ENCODE results near the gene NEAT1.

Gene NEAT1

DNA sequence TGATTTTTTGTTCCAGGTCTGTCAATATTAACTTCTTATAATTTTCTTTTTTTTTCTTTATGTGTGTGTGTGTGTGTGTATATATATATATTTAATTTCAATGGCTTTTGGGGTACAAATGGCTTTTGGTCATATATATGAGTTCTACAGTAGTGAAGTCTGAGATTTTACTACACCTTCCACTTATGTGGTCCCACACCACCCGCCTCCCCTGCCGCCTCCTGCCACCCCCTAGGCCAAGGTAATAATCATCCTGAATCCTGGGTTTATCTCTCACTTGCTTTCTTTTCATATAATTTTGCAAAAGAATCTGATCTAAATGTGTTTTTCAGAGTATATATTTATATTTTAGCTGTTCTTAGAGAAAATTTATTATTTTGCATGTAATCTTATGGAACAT lies 11.1 kb downstream of the NEAT1 start:
- H3K4me3 ChIP-seq (ENCODE audit: low read depth, low read length) = no peak overlapping the region

DNA sequence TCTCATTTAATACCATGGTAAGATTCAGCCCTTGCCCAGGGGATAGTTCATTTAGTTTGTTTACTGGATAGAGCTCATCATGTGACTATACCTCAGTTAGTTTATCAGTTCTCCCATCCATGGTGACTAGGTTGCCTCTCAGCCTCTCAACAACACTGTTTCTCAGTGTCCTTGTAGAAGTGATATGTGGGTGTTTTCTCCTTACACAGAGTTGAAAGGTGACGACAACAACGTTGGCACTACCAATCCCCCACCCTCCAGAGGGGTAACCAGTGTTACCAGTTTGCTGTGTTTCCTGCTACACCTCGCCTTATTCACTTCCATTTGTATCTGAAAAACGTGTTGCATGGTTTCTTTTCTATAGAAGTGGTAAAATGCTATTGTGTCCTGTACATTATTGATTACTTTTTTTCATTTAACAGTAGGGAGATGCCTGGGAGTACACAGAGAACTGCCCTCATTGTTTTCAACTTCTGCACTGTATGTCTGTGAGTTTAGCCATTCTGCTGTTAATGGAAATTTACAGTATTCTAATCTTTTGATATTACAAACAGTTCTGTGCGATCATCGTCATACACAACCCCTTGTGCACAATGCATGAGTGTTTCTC lies 11.6 kb downstream of the NEAT1 start:
- no peak overlapping the region for H3K4me3 ChIP-seq (ENCODE audit: low read depth, low read length)

DNA sequence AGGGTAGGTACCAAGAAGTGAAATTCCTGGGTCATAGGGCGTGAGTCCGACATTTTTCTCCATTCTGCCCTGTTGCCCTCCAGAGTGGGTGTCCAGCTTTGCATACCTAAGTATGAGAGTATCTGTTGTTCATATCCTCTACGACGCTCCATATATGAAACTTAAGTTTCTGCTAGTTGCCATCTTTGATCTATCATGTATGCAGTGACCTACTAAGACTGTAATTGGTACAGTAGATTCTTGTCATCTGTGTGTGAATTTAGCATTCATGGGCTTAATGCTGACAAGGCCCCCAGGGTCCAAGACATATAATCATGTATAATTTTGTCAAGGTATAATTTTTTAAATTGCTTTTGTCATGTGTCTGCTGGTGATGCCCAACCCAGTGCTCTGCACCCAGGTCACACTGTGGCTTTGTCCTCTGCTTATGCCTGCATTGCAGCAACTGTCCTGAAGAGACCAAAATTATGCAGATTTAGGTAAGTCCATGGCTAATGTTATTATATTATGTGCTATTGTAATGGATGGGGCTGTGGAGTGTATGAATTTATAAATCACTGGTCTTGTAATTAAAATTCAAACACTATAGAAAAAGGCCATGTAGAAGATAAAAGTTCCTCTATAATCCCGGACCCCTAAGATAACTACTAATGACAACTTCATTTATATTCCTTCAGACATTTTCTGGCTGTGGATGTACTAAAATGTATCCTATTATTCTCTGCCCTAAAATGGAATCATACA lies 12.2 kb downstream of the NEAT1 start:
- H3K4me3 ChIP-seq (ENCODE audit: low read depth, low read length) = no peak overlapping the region

DNA sequence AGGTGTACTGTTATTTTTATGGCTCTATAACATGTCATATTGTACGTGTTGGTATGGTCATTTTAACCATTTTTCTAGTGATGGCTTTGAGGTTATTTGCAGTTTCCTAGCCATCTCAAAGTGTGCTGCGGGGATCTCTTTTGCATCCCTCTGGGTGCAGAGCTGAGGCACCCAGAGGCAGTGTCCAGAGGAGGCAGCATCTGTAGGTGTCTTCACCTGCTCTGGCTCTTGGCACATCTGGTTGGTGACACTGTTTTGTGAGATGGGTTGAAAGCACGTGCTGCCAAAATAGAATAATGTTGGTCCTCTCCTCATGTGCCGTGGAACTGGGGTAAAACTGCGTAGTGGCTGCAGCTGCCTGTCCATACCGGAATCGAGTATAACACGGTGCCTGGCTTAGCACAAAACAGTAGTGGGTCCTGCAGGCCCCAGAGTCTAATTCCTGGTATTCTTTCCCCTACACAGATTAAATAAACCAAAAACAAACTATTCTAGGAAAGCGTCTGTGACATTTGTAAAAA lies 12.9 kb downstream of the NEAT1 start:
- no peak overlapping the region for H3K4me3 ChIP-seq (ENCODE audit: low read depth, low read length)

DNA sequence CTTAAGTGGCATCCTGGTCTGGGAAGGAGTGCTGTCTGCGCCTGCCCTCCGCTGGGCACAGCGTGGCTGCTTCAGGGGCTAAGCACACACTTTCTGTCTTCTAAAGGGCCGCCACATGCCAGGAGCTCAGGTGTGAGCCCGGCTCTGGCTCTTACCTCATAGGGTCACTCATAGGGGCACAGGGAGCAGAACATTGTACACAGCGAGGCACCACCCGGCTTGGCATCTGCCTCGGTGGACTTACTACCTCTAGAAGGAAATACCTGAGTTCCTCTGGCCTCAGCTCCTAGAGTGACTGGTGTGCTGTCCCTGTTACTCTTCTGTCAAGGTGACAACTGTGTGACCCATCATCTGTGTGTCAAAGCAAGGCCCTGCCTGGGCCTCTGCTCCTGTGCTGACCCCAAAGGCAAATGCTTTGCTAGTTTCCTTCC lies 13.4 kb downstream of the NEAT1 start:
- no peak overlapping the region for H3K4me3 ChIP-seq (ENCODE audit: low read depth, low read length)

DNA sequence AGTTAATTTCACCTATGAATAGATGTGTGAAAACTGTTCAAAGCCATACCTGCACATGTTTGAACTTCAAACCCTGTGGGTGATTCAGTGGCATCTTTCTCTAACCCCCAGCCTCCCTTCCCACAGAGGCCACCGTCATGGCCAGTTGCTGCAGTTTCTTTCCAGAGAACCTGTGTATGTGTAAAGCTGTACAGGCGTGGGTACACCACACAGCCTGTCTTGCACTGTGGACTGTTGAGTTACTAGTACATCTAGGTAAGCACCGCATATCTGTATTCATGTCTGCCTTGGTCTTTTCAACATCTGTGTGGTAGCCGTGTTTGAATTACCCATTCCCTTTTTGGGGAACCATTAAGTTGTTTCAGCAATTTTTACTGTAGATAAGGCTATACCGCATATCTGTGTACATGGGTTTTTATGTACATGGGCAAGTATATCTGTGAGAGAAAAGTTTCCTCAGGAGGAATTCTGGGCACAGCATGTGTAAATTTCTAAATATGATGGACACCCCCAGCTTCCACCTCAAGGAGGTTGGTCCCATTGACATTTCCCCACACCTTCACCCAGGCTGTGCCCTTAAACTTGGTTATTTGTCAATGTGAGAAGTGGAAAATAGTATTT lies 13.9 kb downstream of the NEAT1 start:
- H3K4me3 ChIP-seq (ENCODE audit: low read depth, low read length) = no peak overlapping the region

DNA sequence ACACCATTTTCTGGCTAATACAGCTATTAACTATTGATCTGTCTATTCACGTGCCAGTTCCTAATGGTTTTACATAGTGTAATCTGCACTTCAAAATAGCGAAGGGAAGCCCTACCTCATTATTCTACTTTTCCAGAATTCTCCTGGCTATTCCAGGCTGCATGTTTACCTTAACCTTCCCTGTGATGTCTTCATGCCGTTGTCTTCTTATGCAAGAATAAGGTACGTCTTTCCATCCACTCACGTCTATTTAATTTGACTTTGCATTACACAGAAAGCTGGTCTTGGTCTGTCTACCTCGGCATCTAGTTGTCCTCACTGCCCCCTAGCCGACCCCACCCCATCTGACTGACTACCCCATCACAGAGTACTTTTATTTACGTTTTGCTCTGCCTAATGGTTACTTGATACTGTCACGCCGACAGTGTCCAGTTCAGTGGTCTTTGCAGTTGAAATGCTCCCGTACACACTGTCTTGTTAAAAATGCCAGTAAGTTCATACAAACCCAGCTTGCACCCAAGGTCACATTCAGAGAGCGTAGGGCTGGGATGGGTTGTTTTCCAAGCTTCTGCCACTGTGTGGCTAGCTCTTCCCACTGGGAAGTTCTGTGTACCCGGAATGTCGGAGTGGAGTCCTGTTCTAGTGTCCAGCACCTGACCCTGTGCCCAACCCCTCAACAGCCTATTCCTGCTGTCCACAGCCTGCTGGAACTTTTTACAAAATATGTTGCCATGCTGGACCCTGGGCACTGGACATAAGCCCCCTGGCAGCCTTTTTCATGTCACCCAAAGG lies 15.0 kb downstream of the NEAT1 start:
- no peak overlapping the region for H3K4me3 ChIP-seq (ENCODE audit: low read depth, low read length)

DNA sequence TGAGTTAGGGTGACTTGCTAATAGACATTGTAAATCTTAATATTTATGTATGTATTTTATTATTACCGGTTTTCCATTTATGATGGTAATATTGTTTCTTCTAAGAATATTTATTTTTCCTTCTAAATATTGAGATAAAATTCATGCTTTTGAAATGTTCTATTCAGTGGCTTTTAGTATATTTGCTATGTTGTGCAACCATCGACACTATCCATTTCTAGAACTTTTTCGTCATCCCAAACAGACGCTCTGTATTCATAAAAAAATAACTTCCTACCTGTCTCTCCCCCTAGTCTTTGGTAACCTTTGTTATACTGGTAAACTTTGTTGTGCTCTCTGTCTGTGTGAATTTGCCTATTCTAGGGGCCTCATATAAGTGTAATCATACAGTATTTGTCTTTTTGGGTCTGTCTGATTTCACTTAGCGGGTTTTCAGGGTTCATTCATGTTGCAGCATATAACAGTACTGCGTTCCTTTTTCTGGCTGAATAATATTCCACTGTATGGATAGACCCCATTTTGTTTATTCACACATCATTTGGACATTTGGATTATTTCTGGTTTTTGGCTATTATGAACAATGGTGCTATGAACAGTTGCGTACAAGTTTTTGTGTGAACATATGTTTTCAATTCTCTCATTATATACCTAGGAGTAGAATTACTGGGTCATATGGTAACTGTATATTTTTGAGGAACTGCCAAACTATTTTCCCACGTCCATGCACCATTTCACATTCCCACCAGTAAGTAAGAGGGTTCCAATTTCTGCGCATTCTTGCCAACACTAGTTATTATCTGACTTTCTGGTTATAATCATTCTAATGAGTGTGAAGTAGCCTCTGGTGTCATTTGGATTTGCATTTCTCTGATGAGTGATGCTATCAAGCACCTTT lies 15.9 kb downstream of the NEAT1 start:
- H3K4me3 ChIP-seq (ENCODE audit: low read depth, low read length) = no peak overlapping the region

DNA sequence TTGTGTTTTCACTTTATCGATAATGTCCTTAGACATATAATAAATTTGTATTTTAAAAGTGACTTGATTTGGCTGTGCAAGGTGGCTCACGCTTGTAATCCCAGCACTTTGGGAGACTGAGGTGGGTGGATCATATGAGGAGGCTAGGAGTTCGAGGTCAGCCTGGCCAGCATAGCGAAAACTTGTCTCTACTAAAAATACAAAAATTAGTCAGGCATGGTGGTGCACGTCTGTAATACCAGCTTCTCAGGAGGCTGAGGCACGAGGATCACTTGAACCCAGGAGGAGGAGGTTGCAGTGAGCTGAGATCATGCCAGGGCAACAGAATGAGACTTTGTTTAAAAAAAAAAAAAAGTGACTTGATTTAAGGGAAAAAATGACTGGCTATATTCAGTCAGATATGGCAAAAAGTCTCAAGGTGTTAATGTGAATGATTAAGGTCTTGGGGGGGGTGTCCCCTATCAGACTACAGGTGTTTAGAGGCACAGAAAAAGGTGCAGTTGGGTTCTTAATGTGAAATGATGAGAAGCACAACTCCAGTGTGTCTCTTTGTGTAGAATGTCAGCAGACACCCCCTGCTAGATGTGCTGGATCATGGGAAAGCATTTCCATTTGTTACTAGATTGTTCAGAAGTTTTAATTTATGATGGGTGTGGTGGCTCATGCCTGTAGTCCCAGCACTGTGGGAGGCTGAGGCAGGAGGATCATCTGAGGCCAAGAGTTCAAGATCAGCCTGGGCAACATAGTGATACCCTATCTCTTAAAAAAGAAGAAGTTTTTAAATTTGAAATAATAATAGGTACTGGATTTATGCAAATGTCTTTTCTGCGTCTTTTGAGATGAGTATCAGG lies 17.0 kb downstream of the NEAT1 start:
- H3K4me3 ChIP-seq (ENCODE audit: low read depth, low read length) = no peak overlapping the region

DNA sequence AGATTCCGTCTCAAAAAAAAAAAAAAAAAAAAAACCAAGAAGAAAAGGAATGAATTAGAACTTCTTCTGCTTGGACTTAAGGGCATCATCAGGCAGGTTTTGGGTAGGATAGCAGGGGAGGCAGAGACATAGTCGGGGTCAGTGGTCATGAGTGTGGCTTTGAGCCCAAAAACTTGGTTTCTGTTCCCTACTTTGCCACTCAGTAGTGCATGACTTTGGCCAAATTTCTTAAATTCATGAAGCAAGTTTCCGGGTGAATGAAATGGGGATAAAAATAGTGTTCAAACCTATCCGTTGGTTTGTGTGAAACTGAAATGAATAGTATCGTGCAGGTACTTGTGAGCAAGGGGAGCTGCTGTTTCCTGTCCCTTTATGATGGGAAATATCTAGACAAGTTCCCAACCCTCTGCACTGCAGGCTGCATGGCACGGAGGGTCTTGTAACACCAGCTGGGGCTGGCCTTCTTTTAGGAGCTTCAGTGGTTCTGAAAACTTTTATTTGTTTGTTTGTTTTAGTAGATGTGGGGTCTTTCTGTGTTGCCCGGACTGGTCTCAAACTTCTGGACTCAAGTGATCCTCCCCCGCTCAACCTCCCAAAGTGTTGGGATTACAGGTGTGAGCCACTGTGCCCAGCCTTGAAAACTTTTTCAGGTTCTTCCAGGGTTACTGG lies 18.4 kb downstream of the NEAT1 start:
- no peak overlapping the region for H3K4me3 ChIP-seq (ENCODE audit: low read depth, low read length)

DNA sequence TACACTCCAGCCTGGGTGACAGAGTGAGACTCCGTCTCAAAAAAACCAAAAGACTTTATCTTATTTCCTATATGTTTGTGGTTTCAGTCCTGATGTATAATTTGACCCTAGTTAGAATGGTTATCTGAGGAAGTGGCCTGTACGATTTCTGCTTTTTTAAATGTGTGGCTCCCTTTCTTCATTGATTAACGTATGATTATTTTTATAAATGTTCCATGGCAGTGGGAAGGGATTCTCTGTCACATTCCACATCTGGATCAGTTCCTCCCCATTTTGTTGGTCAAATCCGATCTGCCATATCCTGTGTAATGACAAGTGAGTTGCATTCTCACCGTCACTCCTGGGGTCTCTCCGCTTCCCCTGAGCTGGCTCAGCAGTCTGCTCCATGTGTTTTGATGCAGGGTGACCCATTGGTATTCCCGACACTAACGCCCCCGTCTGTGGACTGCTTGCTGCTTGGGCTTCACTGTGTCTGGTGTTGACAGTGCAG lies 20.3 kb downstream of the NEAT1 start:
- H3K4me3 ChIP-seq (ENCODE audit: low read depth, low read length) = no peak overlapping the region

DNA sequence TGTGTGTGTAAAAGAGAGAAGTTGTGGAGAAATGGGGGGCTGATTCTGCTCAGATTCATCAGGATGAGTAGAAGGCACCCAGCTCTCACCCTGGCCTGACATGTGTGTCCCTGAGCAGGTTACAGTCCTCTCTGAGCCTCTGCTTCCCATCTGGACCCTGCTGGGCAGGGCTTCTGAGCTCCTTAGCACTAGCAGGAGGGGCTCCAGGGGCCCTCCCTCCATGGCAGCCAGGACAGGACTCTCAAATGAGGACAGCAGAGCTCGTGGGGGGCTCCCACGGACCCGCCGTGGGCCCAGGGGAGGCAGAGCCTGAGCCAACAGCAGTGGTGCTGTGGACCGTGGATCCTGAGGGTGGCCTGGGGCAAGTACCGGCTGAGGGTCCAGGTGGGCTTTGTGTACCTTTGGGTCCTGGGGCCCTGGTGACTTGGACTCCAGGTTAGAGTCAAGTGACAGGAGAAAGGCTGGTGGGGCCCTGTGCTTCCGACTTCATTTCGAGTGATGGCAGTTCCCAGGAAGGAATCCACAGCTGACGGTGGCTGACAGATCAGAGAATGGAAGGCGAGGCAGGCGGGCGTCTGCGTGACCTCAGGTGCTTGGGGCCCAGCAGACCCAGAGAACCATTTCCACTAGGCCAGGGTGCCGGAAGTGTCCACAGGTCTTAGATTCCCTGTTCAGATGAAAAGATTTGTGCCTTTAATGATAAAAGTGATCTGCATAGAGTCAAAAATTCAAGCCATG lies 21.9 kb downstream of the NEAT1 start:
- H3K4me3 ChIP-seq (ENCODE audit: low read depth, low read length) = no peak overlapping the region

DNA sequence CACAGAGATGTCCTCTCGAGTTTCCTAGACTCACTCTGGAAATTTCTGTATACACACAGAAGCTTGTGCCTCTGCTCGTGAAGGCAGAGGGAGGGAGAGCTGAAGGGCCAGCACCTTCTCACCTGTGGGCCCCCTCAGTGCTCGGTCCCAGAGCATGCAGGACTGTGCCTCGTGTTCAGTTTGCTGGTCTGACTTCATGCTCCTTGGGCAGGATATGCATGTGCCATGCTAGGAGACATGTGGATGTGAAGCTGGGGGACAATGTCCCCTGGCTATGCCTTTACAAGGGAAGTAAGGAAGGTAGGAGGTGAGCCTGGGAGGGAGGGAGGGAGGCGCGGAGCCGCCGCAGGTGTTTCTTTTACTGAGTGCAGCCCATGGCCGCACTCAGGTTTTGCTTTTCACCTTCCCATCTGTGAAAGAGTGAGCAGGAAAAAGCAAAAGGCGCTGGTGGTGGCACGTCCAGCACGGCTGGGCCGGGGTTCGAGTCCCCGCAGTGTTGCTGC lies 22.6 kb downstream of the NEAT1 start:
- no peak overlapping the region for H3K4me3 ChIP-seq (ENCODE audit: low read depth, low read length)

DNA sequence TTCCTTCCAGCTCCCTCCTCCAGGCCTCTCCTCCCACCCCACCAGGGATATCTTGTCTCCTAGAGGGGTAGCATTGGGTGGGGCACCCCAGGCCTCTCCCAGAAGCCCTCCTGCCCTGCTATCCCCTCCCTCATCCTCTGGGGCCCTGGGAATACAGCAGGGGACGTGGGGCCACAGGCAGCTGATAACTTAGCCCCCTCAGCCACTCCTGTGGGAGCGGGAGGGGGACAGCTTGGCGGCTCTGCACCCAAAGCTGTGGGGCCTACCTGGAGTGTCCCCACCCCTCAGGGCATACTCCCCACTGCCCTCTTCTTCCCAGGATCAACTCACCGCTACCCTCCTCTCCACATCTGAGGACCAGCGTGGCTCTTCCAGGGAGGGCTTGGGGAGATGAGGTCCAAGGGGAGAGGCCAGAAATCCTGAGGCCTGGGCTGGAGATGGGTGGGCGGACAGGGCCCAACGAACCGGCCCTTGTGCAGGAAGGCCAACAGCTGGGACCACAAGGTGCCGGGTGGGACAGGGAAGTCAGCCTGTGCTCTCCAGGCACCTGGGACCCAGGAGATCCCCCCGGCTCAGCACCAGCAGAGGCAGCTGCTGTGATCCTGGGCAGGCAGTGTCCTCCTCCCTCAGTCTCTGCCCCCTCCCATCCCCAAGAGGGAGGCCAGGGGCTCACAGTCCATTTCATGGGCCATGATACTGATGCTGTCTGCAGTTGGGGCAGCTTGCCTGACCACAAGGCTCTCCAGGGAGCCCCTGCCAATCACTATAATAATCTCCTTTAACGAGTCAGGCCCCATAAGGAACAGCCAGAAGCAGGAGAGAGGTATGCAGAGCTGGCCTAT lies 23.2 kb downstream of the NEAT1 start:
- H3K4me3 ChIP-seq (ENCODE audit: low read depth, low read length) = no peak overlapping the region

DNA sequence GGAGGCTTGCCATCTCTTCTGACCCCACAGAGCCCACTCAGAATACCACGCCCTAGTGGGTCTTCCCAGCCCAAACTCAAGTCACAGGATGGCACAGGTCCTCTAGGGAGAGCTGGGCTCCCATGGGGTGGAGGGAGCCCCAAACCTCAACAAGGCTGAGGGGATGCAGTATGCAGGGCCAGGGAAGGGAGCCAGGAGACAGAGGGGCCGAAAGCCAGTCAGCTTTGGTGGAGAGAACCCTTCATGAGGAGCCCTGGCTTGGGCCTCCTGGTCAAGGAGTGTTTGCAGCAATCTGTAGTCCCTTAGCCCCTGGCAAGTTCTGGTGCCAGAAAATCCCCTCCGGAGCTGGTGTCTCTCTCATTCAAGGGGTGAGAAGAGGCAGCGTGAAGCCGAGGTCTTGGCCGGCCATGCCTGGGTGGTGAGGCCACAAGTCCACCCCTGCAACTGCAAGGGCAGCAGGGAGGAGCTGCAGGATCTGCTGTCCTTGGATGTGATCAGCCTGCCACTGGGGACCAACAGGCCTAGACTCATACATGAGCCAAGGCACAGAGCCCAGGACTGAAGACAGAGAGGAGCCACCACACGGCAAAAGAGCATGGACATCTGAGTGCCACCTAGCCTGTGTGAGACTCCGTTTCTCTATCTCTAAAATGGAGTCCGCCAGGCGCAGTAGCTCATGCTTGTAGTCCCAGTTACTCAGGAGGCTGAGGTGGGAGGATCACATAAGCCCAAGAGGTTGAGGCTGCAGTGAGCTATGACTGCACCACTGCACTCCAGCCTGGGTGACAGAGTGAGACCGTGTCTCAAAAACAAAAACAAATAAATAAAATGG lies 24.1 kb downstream of the NEAT1 start:
- no peak overlapping the region for H3K4me3 ChIP-seq (ENCODE audit: low read depth, low read length)

DNA sequence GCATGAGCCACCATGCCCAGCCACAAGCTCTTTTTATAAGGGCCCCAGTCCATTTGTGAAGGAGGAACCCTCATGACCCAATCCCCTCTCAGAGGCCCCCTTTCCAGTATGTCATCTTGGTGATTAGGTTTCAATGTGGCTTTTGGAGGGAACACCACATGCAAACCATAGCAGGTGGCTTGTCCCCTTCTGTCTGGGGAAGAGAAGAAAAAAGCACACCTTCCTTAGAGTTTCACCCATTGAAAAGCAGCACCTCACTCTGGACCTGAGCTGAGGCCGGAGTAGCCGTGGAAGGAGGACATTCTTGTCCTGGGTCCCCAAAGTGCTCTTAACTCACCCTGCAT lies 25.4 kb downstream of the NEAT1 start:
- H3K4me3 ChIP-seq (ENCODE audit: low read depth, low read length) = no peak overlapping the region

Measured in iPS-11a (cell line).